Endothelial cell of umbilical vein (primary cell): ENCODE results near the gene DDX47. TPM values are rescaled to one million over a fixed set of nuclear protein-coding genes. Genes with fewer than 3 reads are reported as not detected.

ENCODE experiments used
- BruUV-seq: library from RNA; stranded (reverse); fragments of 400-500 nt; replicated peaks from 2 replicates; lab custom pipeline; 2021; lab: Mats Ljungman, UMichigan
- CTCF ChIA-PET: fragments of 300-600, 350-600 bp; sonication (Branson Sonifier 250); formaldehyde crosslinking; loops from one replicate; lab custom pipeline; 2021; ENCODE audit warnings: antibody characterized with exemption, inconsistent platforms; lab: Charles Lee
- POLR2A ChIA-PET: fragments of 300-600, 350-600 bp; sonication (Branson Sonifier 250); formaldehyde crosslinking; loops from one replicate; lab custom pipeline; 2021; ENCODE audit warnings: antibody characterized with exemption, inconsistent platforms; lab: Charles Lee
- DNase-seq: peaks from one replicate; pipeline ENCODE4 v3.0.0-alpha.2; 2011; ENCODE audit warnings: low read depth, low spot score
- FAIRE-seq: peaks from 2 replicates; lab custom pipeline; 2011; peaks lifted over from hg19 to GRCh38; lab: Jason Lieb, UNC
- H2AFZ ChIP-seq: 2 replicates; pipeline ENCODE4 v1.6.0; 2012; ENCODE audit warnings: low read depth, low read length, control low read depth, inconsistent platforms
- H3K27ac ChIP-seq: 2 replicates; pipeline ENCODE4 v1.5.1; 2011; ENCODE audit warnings: low read depth, mild to moderate bottlenecking, control low read depth, low read length, moderate library complexity; ENCODE audit not compliant: insufficient read depth
- H3K27me3 ChIP-seq, 2 experiments: 2 replicates each; pipeline versions ENCODE4 v1.6.0 to v1.6.1; 2011; ENCODE audit warnings: low read length in 2 of 2, mixed read lengths in 1 of 2; ENCODE audit not compliant: control insufficient read depth in 2 of 2, insufficient read depth in 2 of 2
- H3K36me3 ChIP-seq, 2 experiments: 2 replicates in 1 of 2; 3 replicates in 1 of 2; pipeline ENCODE4 v1.5.1; 2011; ENCODE audit warnings: low read length in 2 of 2, mild to moderate bottlenecking in 1 of 2, moderate library complexity in 1 of 2; ENCODE audit not compliant: control insufficient read depth in 2 of 2, insufficient read depth in 2 of 2; ENCODE audit errors: extremely low read depth in 1 of 2
- H3K4me1 ChIP-seq: 3 replicates; pipeline ENCODE4 v1.5.1; 2011; ENCODE audit warnings: mild to moderate bottlenecking, low read length; ENCODE audit not compliant: control insufficient read depth, insufficient read depth; ENCODE audit errors: extremely low read depth
- H3K4me2 ChIP-seq: 2 replicates; pipeline ENCODE4 v1.6.1; 2011; ENCODE audit warnings: low read length, control low read depth, mixed read lengths; ENCODE audit not compliant: insufficient read depth
- H3K4me3 ChIP-seq, 3 experiments: fragments of 200-600 bp in 1 of 3; sonication (generic), shearing (Covaris generic) in 1 of 3; replicated peaks in 1 of 3; 2 replicates each; pipeline ENCODE4 v1.5.1; 2011 to 2016; ENCODE audit warnings: control low read depth in 3 of 3, low read length in 3 of 3, mild to moderate bottlenecking in 2 of 3, inconsistent platforms in 1 of 3, low read depth in 1 of 3, moderate library complexity in 1 of 3; ENCODE audit not compliant: insufficient read depth in 1 of 3
- H3K79me2 ChIP-seq: 2 replicates; pipeline ENCODE4 v1.6.0; 2012; ENCODE audit warnings: low read length, inconsistent platforms; ENCODE audit not compliant: control insufficient read depth, insufficient read depth
- H3K9ac ChIP-seq: replicated peaks from 2 replicates; pipeline ENCODE3; 2011; ENCODE audit warnings: low read length, control low read depth; ENCODE audit not compliant: insufficient read depth; ENCODE audit errors: extremely low read depth
- H3K9me1 ChIP-seq: replicated peaks from 3 replicates; pipeline ENCODE4 v1.6.0; 2011; ENCODE audit warnings: mild to moderate bottlenecking, low read length; ENCODE audit not compliant: control insufficient read depth, insufficient read depth; ENCODE audit errors: extremely low read depth
- H3K9me3 ChIP-seq: replicated peaks from 2 replicates; pipeline ENCODE4 v1.5.1; 2012; ENCODE audit warnings: low read length, inconsistent platforms; ENCODE audit not compliant: control insufficient read depth, insufficient read depth
- H4K20me1 ChIP-seq: replicated peaks from 2 replicates; pipeline ENCODE3; 2011; ENCODE audit warnings: mild to moderate bottlenecking, low read length; ENCODE audit not compliant: control insufficient read depth, insufficient read depth; ENCODE audit errors: extremely low read depth
- CTCF ChIP-seq, 2 donors: IDR thresholded peaks; 1 replicate in 1 of 2; 2 replicates in 1 of 2; pipeline ENCODE4 v1.5.1; 2011; ENCODE audit warnings: low read length in 2 of 2, mild to moderate bottlenecking in 2 of 2, moderate library complexity in 2 of 2, control low read depth in 1 of 2, inconsistent platforms in 1 of 2, low read depth in 1 of 2; ENCODE audit not compliant: insufficient read depth in 1 of 2; ENCODE audit errors: extremely low read depth in 1 of 2
- EZH2 ChIP-seq: IDR thresholded peaks from 2 replicates; pipeline ENCODE4 v1.6.1; 2012; ENCODE audit warnings: borderline replicate concordance, low read depth, mild to moderate bottlenecking, moderate library complexity, low read length, inconsistent platforms; ENCODE audit not compliant: severe bottlenecking
- FOS ChIP-seq: IDR thresholded peaks from 2 replicates; pipeline ENCODE4 v1.6.1; 2011; ENCODE audit warnings: mild to moderate bottlenecking, low read length, moderate library complexity, borderline replicate concordance; ENCODE audit not compliant: insufficient read depth
- GATA2 ChIP-seq: IDR thresholded peaks from 2 replicates; pipeline ENCODE4 v1.7.0; 2011; ENCODE audit warnings: low read depth, mild to moderate bottlenecking, moderate library complexity, mixed read lengths, low read length; ENCODE audit not compliant: insufficient read length, insufficient read depth
- JUN ChIP-seq: IDR thresholded peaks from 2 replicates; pipeline ENCODE4 v1.6.1; 2011; ENCODE audit warnings: borderline replicate concordance, low read depth; ENCODE audit not compliant: insufficient read length, insufficient read depth
- MYC ChIP-seq: IDR thresholded peaks from one replicate; pipeline ENCODE4 v1.6.1; 2011; ENCODE audit warnings: mild to moderate bottlenecking, low read depth, low read length
- POLR2A ChIP-seq: IDR thresholded peaks from 2 replicates; pipeline ENCODE4 v1.6.1; 2012; ENCODE audit warnings: low read depth, mild to moderate bottlenecking, control low read depth, low read length
- POLR2AphosphoS5 ChIP-seq: IDR thresholded peaks from 2 replicates; pipeline ENCODE4 v1.6.1; 2012; ENCODE audit warnings: low read depth, mild to moderate bottlenecking, control low read depth, low read length, moderate library complexity; ENCODE audit not compliant: insufficient read depth
- dilution Hi-C: fragments of 300-500 bp; cut with MboI; formaldehyde crosslinking; loops from one replicate; pipeline ENCODE4 v1.15.0; 2019; ENCODE audit warnings: low sequenced_read_pairs; ENCODE audit not compliant: extremely low pct_ligation_motif_present
- intact Hi-C: fragments of 100-400 bp; cut with micrococcal nuclease; formaldehyde crosslinking; loops from one replicate; pipeline ENCODE4 v1.10.0; 2022
- polyA plus RNA-seq, 4 experiments: library from polyadenylated mRNA; depleted of rRNA in 3 of 4; stranded (reverse) in 3 of 4; unstranded in 1 of 4; fragments of >200 nt; gene quantifications; 2 replicates each; pipeline versions ENCODE4 v1.2.1 to v1.2.3, GENCODE V29; 2011 to 2012; ENCODE audit warnings: missing spikeins in 1 of 4
- total RNA-seq: library from RNA; stranded (reverse); gene quantifications from 2 replicates; pipeline ENCODE4 v1.2.3, GENCODE V29; 2021

DDX47 gene
- total and polyA plus RNA-seq, 2 donors (not counting 3 experiments of a cell fraction or from before 2014, with no cell fraction given), result 73.4 to 74.6 TPM

DNA sequence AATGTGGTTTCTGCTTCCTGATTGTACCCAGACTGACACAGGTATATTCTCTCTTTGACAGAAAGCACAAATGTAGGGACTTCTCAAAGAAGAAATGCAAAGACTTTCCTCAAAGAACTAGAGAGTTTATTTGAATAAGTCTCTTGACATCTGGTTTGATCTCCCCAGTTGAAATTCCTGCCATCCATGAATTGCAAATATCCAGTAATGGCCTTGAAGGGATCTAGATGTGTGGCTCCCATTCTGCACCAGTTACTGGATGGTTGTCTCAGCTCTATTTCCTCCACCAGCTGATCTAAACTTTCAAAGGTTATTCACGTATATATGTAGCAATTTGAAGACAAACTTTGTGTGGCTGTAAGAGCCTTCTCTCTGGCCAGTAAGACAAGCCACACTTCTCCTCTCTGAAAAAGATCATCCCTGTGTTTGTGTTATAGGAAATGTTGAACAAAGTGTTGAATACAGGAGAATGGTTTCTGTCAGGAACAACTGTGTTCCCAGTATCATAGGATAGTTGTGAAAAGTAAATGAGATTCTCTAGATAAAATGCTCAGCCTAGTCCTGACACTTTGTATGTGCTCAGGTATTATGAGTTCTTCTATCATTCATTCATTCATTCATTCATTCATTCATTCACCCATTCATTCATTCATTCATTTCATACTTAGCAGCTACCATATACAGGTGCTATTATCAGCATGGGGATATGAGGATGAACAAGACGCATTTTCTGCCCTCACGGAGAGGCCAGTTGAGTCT is 55.5 kb downstream of the DDX47 start:
- H4K20me1 ChIP-seq, result no peaks in the 10 kb centered on the region
- CTCF ChIA-PET, result interaction anchor here (1.0 kb wide), 2 partner anchors 24 to 30 kb away, joined by 3 read pairs; no protein-coding TSS in a partner anchor
- intact Hi-C loops (no loop called here), dilution Hi-C loops (no loop called here)
- H3K36me3 ChIP-seq, result no peaks in the 10 kb centered on the region
- no TSS peak for BruUV-seq
- H3K27ac ChIP-seq, result no peak overlapping the region
- no peak for DNase-seq
- no peaks in the 10 kb centered on the region for H3K27me3 ChIP-seq
- H3K9ac ChIP-seq, result no peak overlapping the region
- H3K4me2 ChIP-seq, result no peak overlapping the region
- H3K4me3 ChIP-seq, result no peak overlapping the region
- TF ChIP-seq POLR2AphosphoS5, result no peak
- no peak for TF ChIP-seq POLR2A
- no peak for TF ChIP-seq GATA2
- TF ChIP-seq CTCF (IDR thresholded peaks at IDR 0.05; ENCODE audit: extremely low read depth in 1 of 2, insufficient read depth in 1 of 2, low read depth in 1 of 2, low read length in 2 of 2), result no peak
- no peak for TF ChIP-seq JUN
- TF ChIP-seq EZH2, result no peak
- TF ChIP-seq MYC, result no peak
- TF ChIP-seq FOS, result no peak
- H3K79me2 ChIP-seq, result no peaks in the 10 kb centered on the region
- no peaks in the 10 kb centered on the region for H3K9me1 ChIP-seq
- peaks cover 33% of the 10 kb centered on the region for H3K4me1 ChIP-seq
- POLR2A ChIA-PET, result no interaction called here
- no peaks in the 10 kb centered on the region for H3K9me3 ChIP-seq
- FAIRE-seq, result no peak
- no peak overlapping the region for H2AFZ ChIP-seq
